Loucy (cell line): ENCODE measurements around the gene KRT77.

Source experiments
- H2AFZ ChIP-seq: fragments of 200-600 bp; sonication (generic); 2 replicates; pipeline ENCODE4 v1.6.0; 2016; ENCODE audit warnings: antibody characterized with exemption, mild to moderate bottlenecking, low read length, moderate library complexity
- H3F3A ChIP-seq: fragments of 200-600 bp; 2 replicates; pipeline ENCODE4 v1.6.0; 2016; ENCODE audit warnings: antibody characterized with exemption, low read depth, mild to moderate bottlenecking
- H3K27me3 ChIP-seq: fragments of 200-600 bp; sonication (generic); 2 replicates; pipeline ENCODE4 v1.6.1; 2014; ENCODE audit warnings: low read length, mild to moderate bottlenecking; ENCODE audit not compliant: insufficient read depth, poor library complexity, severe bottlenecking
- H3K36me3 ChIP-seq: fragments of 200-600 bp; sonication (generic); 2 replicates; pipeline ENCODE4 v1.6.1; 2016; ENCODE audit warnings: low read length; ENCODE audit not compliant: insufficient read depth
- H3K4me1 ChIP-seq: fragments of 200-600 bp; sonication (generic); 2 replicates; pipeline ENCODE4 v1.5.1; 2014; ENCODE audit warnings: low read length, mild to moderate bottlenecking; ENCODE audit not compliant: insufficient read depth, poor library complexity, severe bottlenecking
- H3K4me2 ChIP-seq: fragments of 200-600 bp; sonication (generic); 2 replicates; pipeline ENCODE4 v1.6.0; 2014; ENCODE audit warnings: antibody characterized with exemption, low read length, low read depth, mild to moderate bottlenecking; ENCODE audit not compliant: poor library complexity, severe bottlenecking
- H3K4me3 ChIP-seq: fragments of 200-600 bp; sonication (generic); 2 replicates; pipeline ENCODE4 v1.5.1; 2014; ENCODE audit warnings: low read length, mild to moderate bottlenecking, mixed read lengths; ENCODE audit not compliant: poor library complexity, severe bottlenecking
- H3K79me2 ChIP-seq: fragments of 200-600 bp; sonication (generic); 2 replicates; pipeline ENCODE4 v1.6.1; 2014; ENCODE audit warnings: low read length; ENCODE audit not compliant: insufficient read depth
- H3K9ac ChIP-seq: fragments of 200-600 bp; sonication (generic); 2 replicates; pipeline ENCODE4 v1.6.0; 2014; ENCODE audit warnings: mild to moderate bottlenecking, low read depth, low read length, moderate library complexity; ENCODE audit not compliant: poor library complexity, severe bottlenecking
- H3K9me2 ChIP-seq: fragments of 200-600 bp; sonication (generic); replicated peaks from 2 replicates; pipeline ENCODE4 v1.6.1; 2016; ENCODE audit warnings: low read depth, low read length, mixed read lengths
- H3K9me3 ChIP-seq: fragments of 200-600 bp; sonication (generic); 2 replicates; pipeline ENCODE4 v1.6.1; 2014; ENCODE audit warnings: mild to moderate bottlenecking, antibody characterized with exemption, low read length, low read depth; ENCODE audit not compliant: insufficient read depth
- H4K20me1 ChIP-seq: fragments of 200-600 bp; sonication (generic); 2 replicates; pipeline ENCODE4 v1.6.0; 2014; ENCODE audit warnings: antibody characterized with exemption, low read length, mild to moderate bottlenecking; ENCODE audit not compliant: insufficient read depth, poor library complexity, severe bottlenecking
- CTCF ChIP-seq: fragments of 200-600 bp; sonication (generic); conservative IDR thresholded peaks from 2 replicates; pipeline ENCODE4 v1.5.1; 2014; ENCODE audit warnings: mild to moderate bottlenecking, antibody characterized with exemption, low read length
- EZH2phosphoT487 ChIP-seq: fragments of 200-600 bp; IDR thresholded peaks from 2 replicates; pipeline ENCODE4 v1.6.1; 2018; ENCODE audit warnings: antibody characterized with exemption, mild to moderate bottlenecking, moderate library complexity, borderline replicate concordance

KRT77 gene

GRCh38 chr12:52674433-52674775, 28.9 kb downstream of the KRT77 start:
- Histone ChIP-seq H4K20me1 (no peaks in the 10 kb centered on the region), H3K4me1 (peaks cover 22% of the 10 kb centered on the region), H2AFZ (no peak overlapping the region), H3K36me3 (no peaks in the 10 kb centered on the region), H3K9me3 (no peaks in the 10 kb centered on the region), H3K27me3 (no peaks in the 10 kb centered on the region), H3F3A (no peaks in the 10 kb centered on the region), H3K9ac (no peak overlapping the region), H3K4me3 (no peak overlapping the region), H3K4me2 (no peak overlapping the region), H3K9me2 (no peaks in the 10 kb centered on the region), H3K79me2 (no peaks in the 10 kb centered on the region)
- TF ChIP-seq CTCF (no peak), EZH2phosphoT487 (no peak)

- TF ChIP-seq EZH2phosphoT487 (no peak), CTCF (no peak)
- H3K27me3 ChIP-seq: no peaks in the 10 kb centered on the region
- H3K9ac ChIP-seq: no peak overlapping the region
- no peak overlapping the region for H3K4me3 ChIP-seq
- H3K4me1 ChIP-seq: peaks cover 22% of the 10 kb centered on the region
- no peaks in the 10 kb centered on the region for H3K79me2 ChIP-seq
- H3K36me3 ChIP-seq: no peaks in the 10 kb centered on the region
- H3K9me3 ChIP-seq: no peaks in the 10 kb centered on the region
- H2AFZ ChIP-seq: no peak overlapping the region
- no peaks in the 10 kb centered on the region for H4K20me1 ChIP-seq
- H3K9me2 ChIP-seq: no peaks in the 10 kb centered on the region
- H3F3A ChIP-seq: no peaks in the 10 kb centered on the region
- H3K4me2 ChIP-seq: no peak overlapping the region
Observed at GRCh38 chr12:52673713-52674432, 29.5 kb downstream of the KRT77 start.

- no peaks in the 10 kb centered on the region for H3K9me3 ChIP-seq
- no peaks in the 10 kb centered on the region for H4K20me1 ChIP-seq
- no peaks in the 10 kb centered on the region for H3K36me3 ChIP-seq
- H3K4me3 ChIP-seq: no peak overlapping the region
- H3K27me3 ChIP-seq: no peaks in the 10 kb centered on the region
- no peak overlapping the region for H2AFZ ChIP-seq
- no peaks in the 10 kb centered on the region for H3F3A ChIP-seq
- H3K4me2 ChIP-seq: no peak overlapping the region
- no peak for TF ChIP-seq EZH2phosphoT487
- no peak for TF ChIP-seq CTCF
- peaks cover 22% of the 10 kb centered on the region for H3K4me1 ChIP-seq
- H3K9me2 ChIP-seq: no peaks in the 10 kb centered on the region
- no peak overlapping the region for H3K9ac ChIP-seq
- H3K79me2 ChIP-seq: no peaks in the 10 kb centered on the region
Observed at GRCh38 chr12:52673217-52673616, 30.1 kb downstream of the KRT77 start.
